Rectal smooth muscle tissue (tissue), 1 donor: ENCODE results near the gene TRIP6.

Experiments used
- H3K27ac ChIP-seq: one replicate; pipeline ENCODE4 v1.7.0; 2013; ENCODE audit warnings: low read depth, low read length, inconsistent platforms
- H3K27me3 ChIP-seq: one replicate; pipeline ENCODE4 v1.7.0; 2013; ENCODE audit warnings: low read length; ENCODE audit not compliant: control insufficient read depth, insufficient read depth
- H3K36me3 ChIP-seq: one replicate; pipeline ENCODE4 v1.7.0; 2013; ENCODE audit warnings: low read length; ENCODE audit not compliant: control insufficient read depth, insufficient read depth
- H3K4me1 ChIP-seq: one replicate; pipeline ENCODE4 v1.7.0; 2013; ENCODE audit warnings: low read length; ENCODE audit not compliant: control insufficient read depth, insufficient read depth
- H3K4me3 ChIP-seq: one replicate; pipeline ENCODE4 v1.7.0; 2013; ENCODE audit warnings: low read length
- H3K9ac ChIP-seq: one replicate; pipeline ENCODE4 v1.7.0; 2013; ENCODE audit warnings: low read length

Gene TRIP6

GRCh38 chr7:100826514-100827329 lies 40.5 kb upstream of the TRIP6 start:
- peak overlapping the region; percentile 74 for H3K4me3 ChIP-seq
- no peak overlapping the region for H3K9ac ChIP-seq
- no peaks in the 10 kb centered on the region for H3K27me3 ChIP-seq
- peaks cover 8% of the 10 kb centered on the region for H3K36me3 ChIP-seq
- peak overlapping the region; percentile 68 for H3K27ac ChIP-seq
- peaks cover 8% of the 10 kb centered on the region for H3K4me1 ChIP-seq

- H3K9ac ChIP-seq = peak within 1 kb of the TSS; percentile 8
- H3K4me1 ChIP-seq = peaks cover 8% of the 10 kb centered on the region
- H3K4me3 ChIP-seq = peak within 1 kb of the TSS; percentile 74
- peak within 1 kb of the TSS; percentile 71 for H3K27ac ChIP-seq
- H3K27me3 ChIP-seq = no peaks in the 10 kb centered on the region
- H3K36me3 ChIP-seq = peaks cover 5% of the 10 kb centered on the region
Observed at GRCh38 chr7:100827330-100828226, 39.6 kb upstream of the TRIP6 start, which contains the start of gene EPHB4. Gene EPHB4 (minus strand): TSS chr7:100827523. CDS start chr7:100827030, 493 bp downstream.

GRCh38 chr7:100829150-100829716 lies 38.0 kb upstream of the TRIP6 start:
- no peak overlapping the region for H3K4me3 ChIP-seq
- H3K27ac ChIP-seq = no peak overlapping the region
- H3K4me1 ChIP-seq = peaks cover 8% of the 10 kb centered on the region
- H3K9ac ChIP-seq = no peak overlapping the region
- no peaks in the 10 kb centered on the region for H3K27me3 ChIP-seq
- no peaks in the 10 kb centered on the region for H3K36me3 ChIP-seq

GRCh38 chr7:100830396-100830795 lies 36.8 kb upstream of the TRIP6 start:
- Histone ChIP-seq H3K9ac (no peak overlapping the region), H3K4me3 (no peak overlapping the region), H3K36me3 (no peaks in the 10 kb centered on the region), H3K27ac (no peak overlapping the region), H3K4me1 (peaks cover 3% of the 10 kb centered on the region), H3K27me3 (no peaks in the 10 kb centered on the region)

- no peaks in the 10 kb centered on the region for H3K4me1 ChIP-seq
- no peaks in the 10 kb centered on the region for H3K27me3 ChIP-seq
- H3K9ac ChIP-seq = no peak overlapping the region
- H3K4me3 ChIP-seq = no peak overlapping the region
- H3K36me3 ChIP-seq = no peaks in the 10 kb centered on the region
- no peak overlapping the region for H3K27ac ChIP-seq
Observed at GRCh38 chr7:100832281-100832633, 34.9 kb upstream of the TRIP6 start.

- no peaks in the 10 kb centered on the region for H3K4me1 ChIP-seq
- no peaks in the 10 kb centered on the region for H3K27me3 ChIP-seq
- H3K4me3 ChIP-seq = peak overlapping the region; percentile 3
- no peaks in the 10 kb centered on the region for H3K36me3 ChIP-seq
- no peak overlapping the region for H3K27ac ChIP-seq
- H3K9ac ChIP-seq = no peak overlapping the region
Observed at GRCh38 chr7:100835903-100836811, 31.0 kb upstream of the TRIP6 start.

GRCh38 chr7:100836812-100837098 lies 30.4 kb upstream of the TRIP6 start:
- H3K9ac ChIP-seq = no peak overlapping the region
- H3K27ac ChIP-seq = peak overlapping the region; percentile 85
- H3K36me3 ChIP-seq = no peaks in the 10 kb centered on the region
- H3K4me3 ChIP-seq = peak overlapping the region; percentile 76
- no peaks in the 10 kb centered on the region for H3K27me3 ChIP-seq
- H3K4me1 ChIP-seq = no peaks in the 10 kb centered on the region

GRCh38 chr7:100837099-100837836 lies 29.9 kb upstream of the TRIP6 start:
- H3K36me3 ChIP-seq = no peaks in the 10 kb centered on the region
- H3K27ac ChIP-seq = peak overlapping the region; percentile 85
- peak overlapping the region; percentile 76 for H3K4me3 ChIP-seq
- peak overlapping the region; percentile 56 for H3K9ac ChIP-seq
- no peaks in the 10 kb centered on the region for H3K27me3 ChIP-seq
- H3K4me1 ChIP-seq = no peaks in the 10 kb centered on the region

GRCh38 chr7:100839361-100839760 lies 27.8 kb upstream of the TRIP6 start:
- no peak overlapping the region for H3K27ac ChIP-seq

GRCh38 chr7:100840470-100841100 lies 26.6 kb upstream of the TRIP6 start:
- Histone ChIP-seq H3K36me3 (no peaks in the 10 kb centered on the region), H3K27ac (no peak overlapping the region), H3K9ac (no peak overlapping the region), H3K27me3 (no peaks in the 10 kb centered on the region), H3K4me1 (no peaks in the 10 kb centered on the region), H3K4me3 (no peak overlapping the region)

More at GRCh38 chr7:100839361-100839760, 27.8 kb upstream of the TRIP6 start:
- Histone ChIP-seq H3K4me3 (no peak overlapping the region), H3K4me1 (no peaks in the 10 kb centered on the region), H3K9ac (no peak overlapping the region), H3K36me3 (no peaks in the 10 kb centered on the region), H3K27me3 (no peaks in the 10 kb centered on the region)

GRCh38 chr7:100847360-100847759 lies 19.8 kb upstream of the TRIP6 start:
- Histone ChIP-seq H3K36me3 (no peaks in the 10 kb centered on the region), H3K27me3 (no peaks in the 10 kb centered on the region), H3K4me1 (peaks cover 6% of the 10 kb centered on the region), H3K27ac (no peak overlapping the region), H3K9ac (no peak overlapping the region), H3K4me3 (no peak overlapping the region)
